Kidney epithelial cell (primary cell): Measurements from ENCODE around the gene SMYD2. TPM values are rescaled to one million over a fixed set of nuclear protein-coding genes. Genes with fewer than 3 reads are reported as not detected.

ENCODE experiments used
- DNase-seq: peaks from one replicate; pipeline ENCODE4 v3.0.0-alpha.2; 2010; ENCODE audit warnings: low read depth
- H3K27me3 ChIP-seq: 2 replicates; pipeline ENCODE4 v1.6.0; 2011; ENCODE audit warnings: low read length; ENCODE audit not compliant: control insufficient read depth, insufficient read depth
- H3K36me3 ChIP-seq: 2 replicates; pipeline ENCODE4 v1.5.1; 2011; ENCODE audit warnings: low read length; ENCODE audit not compliant: control insufficient read depth, insufficient read depth
- H3K4me3 ChIP-seq: 2 replicates; pipeline ENCODE4 v1.5.1; 2011; ENCODE audit warnings: low read depth, mild to moderate bottlenecking, control low read depth, low read length
- total RNA-seq: library from RNA; depleted of rRNA; stranded (reverse); fragments of >200 nt; gene quantifications from 2 replicates; pipeline ENCODE4 v1.2.3, GENCODE V29; 2015
- TF ChIP-seq, protein P1 (sequence below): IDR thresholded peaks from 2 replicates; pipeline ENCODE4 v1.5.1; 2011; ENCODE audit warnings: mild to moderate bottlenecking, moderate library complexity, low read length, control low read depth, inconsistent platforms; ENCODE audit not compliant: insufficient read depth, poor library complexity, severe bottlenecking

Gene SMYD2
- total RNA-seq, 1 donor from 2014 or later: 54.7 TPM

DNA sequence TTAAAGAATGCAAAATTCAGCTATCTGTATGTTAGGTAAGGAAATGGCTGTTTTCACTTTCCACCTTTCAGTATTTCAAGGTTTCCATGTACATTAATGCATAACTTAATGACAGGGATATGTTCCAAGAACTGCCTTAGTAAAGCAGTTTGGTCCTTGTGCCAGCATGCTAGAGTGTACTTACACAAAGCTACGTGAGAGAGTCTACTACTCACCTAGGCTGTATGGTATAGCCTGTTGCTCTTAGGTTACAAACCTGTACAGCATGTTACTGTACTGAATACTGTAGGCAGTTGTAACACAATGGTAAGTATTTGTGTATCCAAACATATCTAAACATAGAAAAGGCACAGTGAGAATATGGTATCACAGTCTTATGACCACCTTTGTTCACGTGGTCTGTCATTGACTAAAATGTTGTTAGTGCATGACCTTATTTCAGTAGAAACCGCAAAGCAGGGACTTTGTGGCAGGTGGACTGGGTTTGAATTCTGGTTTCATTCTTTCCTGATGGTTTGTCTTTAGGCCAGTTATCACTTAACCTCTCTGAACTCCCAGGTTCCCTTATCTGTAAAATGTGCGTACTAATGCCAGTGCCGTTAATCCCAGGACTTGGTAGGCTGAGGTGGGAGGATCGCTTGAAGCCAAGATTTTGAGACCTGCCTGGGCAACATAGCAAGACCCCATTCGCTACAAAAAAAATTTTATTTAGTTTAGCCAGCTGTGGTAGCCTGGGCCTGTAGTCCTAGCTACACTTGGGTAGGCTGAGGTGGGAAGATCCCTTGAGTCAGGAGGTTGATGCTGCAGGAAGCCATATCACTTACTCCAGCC lies 4.9 kb downstream of the SMYD2 start:
- no peak for DNase-seq

DNA sequence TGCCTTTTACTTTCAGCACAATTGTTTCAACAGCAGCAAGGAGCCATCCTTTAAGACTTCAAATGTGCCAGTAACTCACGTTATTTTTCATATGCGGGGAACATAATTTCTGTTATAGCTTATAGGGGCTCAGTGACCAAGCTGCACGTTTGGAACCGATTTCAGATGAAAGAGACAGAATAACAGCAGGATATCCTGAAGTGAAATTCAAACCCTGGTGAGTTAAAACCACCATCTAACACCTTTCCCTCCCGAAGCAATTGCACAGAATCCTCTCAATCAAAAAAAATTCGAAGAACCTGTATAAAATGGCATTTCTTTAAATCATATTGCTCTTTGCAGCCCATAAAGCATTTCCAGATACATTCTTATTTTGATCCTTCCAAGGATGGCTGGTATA lies 6.9 kb downstream of the SMYD2 start:
- Histone ChIP-seq H3K4me3 (no peak overlapping the region), H3K36me3 (no peaks in the 10 kb centered on the region), H3K27me3 (no peaks in the 10 kb centered on the region)
- no peak for DNase-seq
- TF ChIP-seq, protein P1, sequence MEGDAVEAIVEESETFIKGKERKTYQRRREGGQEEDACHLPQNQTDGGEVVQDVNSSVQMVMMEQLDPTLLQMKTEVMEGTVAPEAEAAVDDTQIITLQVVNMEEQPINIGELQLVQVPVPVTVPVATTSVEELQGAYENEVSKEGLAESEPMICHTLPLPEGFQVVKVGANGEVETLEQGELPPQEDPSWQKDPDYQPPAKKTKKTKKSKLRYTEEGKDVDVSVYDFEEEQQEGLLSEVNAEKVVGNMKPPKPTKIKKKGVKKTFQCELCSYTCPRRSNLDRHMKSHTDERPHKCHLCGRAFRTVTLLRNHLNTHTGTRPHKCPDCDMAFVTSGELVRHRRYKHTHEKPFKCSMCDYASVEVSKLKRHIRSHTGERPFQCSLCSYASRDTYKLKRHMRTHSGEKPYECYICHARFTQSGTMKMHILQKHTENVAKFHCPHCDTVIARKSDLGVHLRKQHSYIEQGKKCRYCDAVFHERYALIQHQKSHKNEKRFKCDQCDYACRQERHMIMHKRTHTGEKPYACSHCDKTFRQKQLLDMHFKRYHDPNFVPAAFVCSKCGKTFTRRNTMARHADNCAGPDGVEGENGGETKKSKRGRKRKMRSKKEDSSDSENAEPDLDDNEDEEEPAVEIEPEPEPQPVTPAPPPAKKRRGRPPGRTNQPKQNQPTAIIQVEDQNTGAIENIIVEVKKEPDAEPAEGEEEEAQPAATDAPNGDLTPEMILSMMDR: no peak

More for the DNA sequence above, 4.9 kb downstream of the SMYD2 start:
- Histone ChIP-seq H3K4me3 (no peak overlapping the region), H3K27me3 (no peaks in the 10 kb centered on the region), H3K36me3 (no peaks in the 10 kb centered on the region)
- TF ChIP-seq, protein P1: no peak

DNA sequence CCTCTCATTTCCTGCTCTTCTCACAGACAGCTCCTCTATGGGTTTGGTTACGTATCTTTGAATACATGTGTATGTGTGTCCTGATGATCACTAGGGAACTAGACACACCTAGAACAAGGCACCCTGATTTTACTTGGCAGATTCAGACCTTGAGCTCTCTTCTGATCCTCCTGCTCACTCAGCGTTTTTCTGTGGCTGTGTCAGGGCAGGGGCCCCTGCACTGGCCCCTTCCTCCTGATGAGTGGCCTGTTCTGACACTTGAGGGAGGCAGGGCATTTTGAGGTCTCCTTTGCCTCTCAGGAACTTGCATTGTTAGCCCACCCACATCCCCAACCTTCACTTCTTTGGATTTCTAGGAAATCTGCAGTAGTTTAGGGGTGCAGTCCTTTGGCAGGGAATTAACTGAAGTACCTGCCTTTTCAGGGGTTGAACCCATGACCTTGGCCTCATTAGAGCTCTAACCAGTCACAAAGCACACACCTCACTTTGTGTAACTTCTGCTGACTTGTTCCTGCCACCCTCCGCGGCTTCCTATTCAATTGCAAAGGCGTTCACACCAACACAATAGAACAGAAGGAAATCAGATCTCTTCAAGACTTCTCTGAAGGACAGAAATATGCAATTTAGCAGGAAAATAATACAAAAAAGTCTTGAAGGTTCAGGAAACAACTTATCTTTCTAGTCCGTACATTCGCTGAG lies 8.8 kb downstream of the SMYD2 start:
- DNase-seq: no peak
- TF ChIP-seq, protein P1: no peak
- Histone ChIP-seq H3K27me3 (no peaks in the 10 kb centered on the region), H3K4me3 (no peak overlapping the region), H3K36me3 (no peaks in the 10 kb centered on the region)

DNA sequence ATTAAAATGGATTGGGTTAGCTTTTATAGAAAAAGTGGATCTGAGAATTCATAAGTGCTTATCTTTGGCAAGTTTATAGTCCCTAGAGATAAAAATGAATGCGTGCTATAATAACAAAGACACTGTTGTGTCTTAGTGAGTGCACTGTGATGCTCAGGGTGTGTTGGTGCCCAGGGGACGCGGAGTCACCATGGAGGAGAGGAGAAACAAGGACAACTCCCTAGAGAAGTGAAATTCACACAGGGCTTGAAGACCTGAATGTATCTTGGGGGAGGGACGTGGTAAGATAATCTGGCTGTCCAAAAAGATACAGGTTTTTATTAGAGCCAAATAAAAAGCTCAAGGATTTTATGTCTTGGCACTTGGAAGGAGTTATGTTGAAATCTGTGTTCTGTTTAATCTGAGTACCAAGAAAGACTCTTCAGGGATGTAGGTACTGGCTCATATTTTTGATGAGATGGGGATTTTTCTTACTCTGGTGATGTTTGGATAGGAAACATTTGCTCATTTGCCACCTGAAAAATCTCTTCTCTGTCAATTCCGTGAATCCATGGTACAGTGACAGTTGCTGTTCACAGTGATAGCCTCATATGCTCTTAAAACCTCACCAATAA lies 9.6 kb downstream of the SMYD2 start:
- no peaks in the 10 kb centered on the region for H3K27me3 ChIP-seq
- H3K36me3 ChIP-seq: no peaks in the 10 kb centered on the region
- no peak overlapping the region for H3K4me3 ChIP-seq
- TF ChIP-seq, protein P1: no peak
- no peak for DNase-seq

DNA sequence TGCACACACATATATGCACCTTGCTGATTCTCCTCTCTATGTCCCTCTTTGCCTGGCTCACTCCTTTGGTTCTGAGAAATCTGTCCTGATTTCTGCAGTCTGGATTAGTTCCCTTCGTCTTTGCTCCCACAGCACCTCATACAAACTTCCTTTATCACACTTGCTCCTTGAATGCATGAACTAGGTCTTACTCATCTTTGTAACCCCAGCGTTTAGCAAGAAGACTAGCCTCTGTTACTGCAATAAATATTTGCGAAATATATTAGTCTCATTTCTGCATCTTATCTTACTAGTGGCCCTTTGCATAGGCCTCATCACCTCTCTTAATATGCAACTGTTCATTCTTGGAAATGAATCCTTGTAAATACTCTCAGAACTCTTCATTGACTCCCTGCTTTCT lies 11.4 kb downstream of the SMYD2 start:
- no peaks in the 10 kb centered on the region for H3K36me3 ChIP-seq
- TF ChIP-seq, protein P1: no peak
- no peak for DNase-seq
- H3K27me3 ChIP-seq: no peaks in the 10 kb centered on the region
- no peak overlapping the region for H3K4me3 ChIP-seq
